Measurements from ENCODE around the gene DDX49. TPM values are rescaled to one million over a fixed set of nuclear protein-coding genes. Genes with fewer than 3 reads are reported as not detected.

The DDX49 gene
- total RNA-seq, 2 donors from 2014 or later = 34.5 to 41.7 TPM

DNA sequence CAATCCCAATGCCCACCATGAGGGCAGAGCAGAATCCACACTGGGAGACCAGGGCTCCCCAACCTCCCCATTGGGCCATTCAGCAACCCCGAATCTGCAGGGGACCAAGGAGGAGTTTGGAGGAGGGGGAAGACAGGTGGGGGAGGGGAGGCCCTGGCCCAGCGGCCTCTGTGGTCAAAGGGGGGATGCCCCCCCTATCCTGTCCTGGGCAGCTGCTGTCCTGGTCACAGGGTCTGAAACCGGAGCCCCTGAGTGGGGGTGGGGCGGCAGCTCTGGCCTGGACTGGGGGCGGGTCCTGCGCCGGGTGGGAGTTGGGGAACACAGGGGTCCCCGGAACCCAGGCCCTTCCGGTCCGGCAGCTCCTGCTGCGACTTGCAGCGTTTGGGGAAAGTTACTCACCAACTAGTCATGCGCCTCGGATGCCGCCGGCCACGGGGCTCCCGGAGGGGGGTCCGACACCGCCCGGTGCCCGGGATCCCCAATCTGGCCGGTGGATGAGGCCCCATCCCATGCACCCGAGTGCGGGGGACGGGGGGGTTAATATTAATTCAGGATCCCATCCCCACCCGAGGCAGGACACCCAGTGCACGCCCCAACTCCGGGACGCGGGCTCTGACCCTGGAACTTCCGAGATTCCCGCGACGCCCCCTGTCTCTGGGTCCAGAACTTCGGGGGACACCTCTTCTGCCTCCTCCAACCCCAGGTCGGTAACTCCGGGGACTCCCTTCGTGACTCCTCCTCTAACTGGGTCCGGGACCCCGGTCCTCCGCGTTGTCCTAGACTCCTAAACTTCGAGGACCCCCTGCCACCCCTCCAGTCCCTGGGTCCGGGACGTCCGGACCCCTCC, 20.6 kb downstream of the DDX49 start:
- H3K36me3 ChIP-seq = no peaks in the 10 kb centered on the region
- peaks cover 6% of the 10 kb centered on the region in 2 donors for H3K4me1 ChIP-seq (ENCODE audit: control insufficient read depth in 1 of 2, low read depth in 2 of 2)
- no peaks in the 10 kb centered on the region for H3K27me3 ChIP-seq (replicated peaks; ENCODE audit: insufficient read depth)
- TF ChIP-seq CTCF (IDR thresholded peaks at IDR 0.05) = no peak
- ATAC-seq (ENCODE audit: insufficient number of reproducible peaks, low FRiP score, low read depth) = peak; percentile 37
- peak overlapping the region; percentile 47 to 48 for H3K27ac ChIP-seq
- peak overlapping the region; percentile 94 for H3K4me3 ChIP-seq
- H3K9me3 ChIP-seq = no peaks in the 10 kb centered on the region
- DNase-seq (ENCODE audit: low spot score) = no peak

- Histone ChIP-seq H3K27ac (peak within 1 kb of the TSS in 1 of 2 donors; percentile 48), H3K4me3 (peak within 1 kb of the TSS; percentile 94), H3K4me1 (ENCODE audit: control insufficient read depth in 1 of 2, low read depth in 2 of 2) (peaks cover 6% of the 10 kb centered on the region in 2 donors), H3K9me3 (no peaks in the 10 kb centered on the region), H3K27me3 (replicated peaks; ENCODE audit: insufficient read depth) (no peaks in the 10 kb centered on the region), H3K36me3 (no peaks in the 10 kb centered on the region)
- peak; percentile 58 for ATAC-seq (ENCODE audit: insufficient number of reproducible peaks, low FRiP score, low read depth)
- no peak for TF ChIP-seq CTCF (IDR thresholded peaks at IDR 0.05)
- DNase-seq (ENCODE audit: low spot score) = peak; percentile 22
These were observed 21.5 kb downstream of the DDX49 start, which contains the start of gene HOMER3 for GRCh38 chr19:18940769-18941627. Gene HOMER3, minus strand, starts transcription at chr19:18941217. Its CDS starts 2,235 bp downstream, at chr19:18938982.

- Histone ChIP-seq H3K9me3 (no peaks in the 10 kb centered on the region), H3K27ac (no peak overlapping the region), H3K36me3 (no peaks in the 10 kb centered on the region), H3K4me3 (peak overlapping the region; percentile 52), H3K4me1 (ENCODE audit: control insufficient read depth in 1 of 2, low read depth in 2 of 2) (peaks cover 6% of the 10 kb centered on the region in 2 donors), H3K27me3 (replicated peaks; ENCODE audit: insufficient read depth) (no peaks in the 10 kb centered on the region)
- DNase-seq (ENCODE audit: low spot score) (no peak), ATAC-seq (ENCODE audit: insufficient number of reproducible peaks, low FRiP score, low read depth) (no peak)
- TF ChIP-seq CTCF (IDR thresholded peaks at IDR 0.05) = no peak
These were observed 22.3 kb downstream of the DDX49 start for GRCh38 chr19:18941628-18942354.

- no peak overlapping the region for H3K4me3 ChIP-seq
- DNase-seq (ENCODE audit: low spot score) (no peak), ATAC-seq (ENCODE audit: insufficient number of reproducible peaks, low FRiP score, low read depth) (no peak)
- no peaks in the 10 kb centered on the region for H3K36me3 ChIP-seq
- H3K4me1 ChIP-seq (ENCODE audit: control insufficient read depth in 1 of 2, low read depth in 2 of 2) = peaks cover 6% of the 10 kb centered on the region in 2 donors
- H3K27me3 ChIP-seq (replicated peaks; ENCODE audit: insufficient read depth) = no peaks in the 10 kb centered on the region
- no peak for TF ChIP-seq CTCF (IDR thresholded peaks at IDR 0.05)
- H3K27ac ChIP-seq = no peak overlapping the region
- no peaks in the 10 kb centered on the region for H3K9me3 ChIP-seq
These were observed 23.2 kb downstream of the DDX49 start for GRCh38 chr19:18942692-18943091.

Measured in thoracic aorta (tissue), 2 donors.